Gastrocnemius medialis (tissue), 4 donors: Measurements from ENCODE around the gene ZNF407. TPM values are rescaled to one million over a fixed set of nuclear protein-coding genes. Genes with fewer than 3 reads are reported as not detected.

Experiments
- ATAC-seq, 2 donors: fragments of 150-250 bp; one replicate each; pipeline ENCODE4 v1.9.1; 2016
- DNase-seq, 2 donors: peaks; one replicate each; pipeline ENCODE4 v3.0.0-alpha.2; 2019
- H3K27ac ChIP-seq, 4 donors: fragments of 200-600 bp; sonication (generic); 1 replicate in 1 of 4; 2 replicates in 3 of 4; pipeline ENCODE4 v1.5.1; 2016 to 2018; ENCODE audit warnings: mild to moderate bottlenecking in 2 of 4, moderate library complexity in 1 of 4
- H3K27me3 ChIP-seq, 3 donors: fragments of 200-600 bp; sonication (generic) in 2 of 3; 1 replicate in 1 of 3; 2 replicates in 2 of 3; pipeline versions ENCODE4 v1.5.1 to v1.6.0; 2016 to 2019; ENCODE audit warnings: mild to moderate bottlenecking in 1 of 3, moderate library complexity in 1 of 3
- H3K36me3 ChIP-seq, 2 donors: fragments of 200-600 bp; sonication (generic) in 1 of 2; one replicate each; pipeline ENCODE4 v1.5.1; 2017 to 2018
- H3K4me1 ChIP-seq, 2 donors: fragments of 200-600 bp; sonication (generic) in 1 of 2; one replicate each; pipeline ENCODE4 v1.5.1; 2016 to 2017; ENCODE audit warnings: mild to moderate bottlenecking in 2 of 2
- H3K4me3 ChIP-seq, 4 donors: fragments of 200-600 bp; sonication (generic) in 3 of 4; 1 replicate in 1 of 4; 2 replicates in 3 of 4; pipeline ENCODE4 v1.5.1; 2016 to 2019; ENCODE audit warnings: mild to moderate bottlenecking in 2 of 4
- H3K9me3 ChIP-seq, 3 donors: fragments of 200-600 bp; sonication (generic) in 2 of 3; 1 replicate in 1 of 3; 2 replicates in 2 of 3; pipeline ENCODE4 v1.5.1; 2016 to 2019
- POLR2A ChIP-seq, 2 donors: fragments of 450-650 bp; IDR thresholded peaks; one replicate each; pipeline ENCODE4 v1.6.1; 2017; ENCODE audit warnings: antibody characterized with exemption in 2 of 2, mild to moderate bottlenecking in 2 of 2, moderate library complexity in 2 of 2
- in situ Hi-C, 4 donors: fragments of 200-750 bp; cut with MboI; loops; one replicate each; pipeline versions ENCODE4 v1.15.0 to v1.8.0; 2017; ENCODE audit warnings: low sequenced_read_pairs in 4 of 4
- intact Hi-C: fragments of 100-400 bp; cut with DNase I; formaldehyde crosslinking; loops from one replicate; pipeline ENCODE4 v1.15.1; 2023; ENCODE audit warnings: low total_unique reads
- total RNA-seq, 4 donors: library from RNA; depleted of rRNA; stranded (reverse); fragments of >200 nt; gene quantifications; one replicate each; pipeline versions ENCODE4 v1.1.0 to v1.2.3, GENCODE V29; 2016
- TF ChIP-seq, protein P1 (sequence below), 5 experiments: fragments of 450-650 bp in 3 of 5; fragments of 200-600 bp in 2 of 5; sonication (generic) in 2 of 5; IDR thresholded peaks in 4 of 5; conservative IDR thresholded peaks in 1 of 5; 1 replicate in 4 of 5; 2 replicates in 1 of 5; pipeline ENCODE4 v1.5.1; 2016 to 2019; ENCODE audit warnings: antibody characterized with exemption in 5 of 5, mild to moderate bottlenecking in 3 of 5, moderate library complexity in 3 of 5

Gene ZNF407
- total RNA-seq, 4 donors from 2014 or later: 5.9 to 11.4 (median 9.2) TPM

DNA sequence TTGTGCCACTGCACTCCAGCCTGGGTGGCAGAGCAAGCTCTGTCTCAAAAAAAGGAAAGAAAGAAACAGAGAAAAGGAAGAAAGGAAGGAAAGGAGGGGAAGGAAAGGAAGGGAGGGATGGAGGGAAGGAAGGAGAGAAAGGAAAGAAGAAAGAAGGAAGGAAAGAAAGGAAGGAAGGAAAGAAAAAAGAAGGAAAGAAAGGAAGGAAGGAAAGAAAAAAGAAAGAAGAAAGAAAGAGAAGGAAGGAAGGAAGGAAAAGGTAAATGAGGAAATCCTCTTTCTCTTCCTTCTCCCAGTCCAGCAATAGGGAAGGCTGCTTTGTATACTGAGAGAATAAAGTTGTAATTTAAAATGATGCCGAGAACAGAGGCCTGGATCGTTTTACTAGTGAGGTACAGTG is 22.8 kb upstream of the ZNF407 start:
- H3K27ac ChIP-seq: no peak overlapping the region
- no peak for DNase-seq
- no peak for ATAC-seq
- intact Hi-C loops (no loop called here), in situ Hi-C loops (no loop called here)
- H3K9me3 ChIP-seq: no peaks in the 10 kb centered on the region
- H3K4me1 ChIP-seq: no peaks in the 10 kb centered on the region
- no peaks in the 10 kb centered on the region for H3K36me3 ChIP-seq
- TF ChIP-seq POLR2A (IDR thresholded peaks at IDR 0.05): no peak
- peaks cover 0 to 4% (median 0%) of the 10 kb centered on the region in 3 donors for H3K27me3 ChIP-seq
- H3K4me3 ChIP-seq: no peak overlapping the region

DNA sequence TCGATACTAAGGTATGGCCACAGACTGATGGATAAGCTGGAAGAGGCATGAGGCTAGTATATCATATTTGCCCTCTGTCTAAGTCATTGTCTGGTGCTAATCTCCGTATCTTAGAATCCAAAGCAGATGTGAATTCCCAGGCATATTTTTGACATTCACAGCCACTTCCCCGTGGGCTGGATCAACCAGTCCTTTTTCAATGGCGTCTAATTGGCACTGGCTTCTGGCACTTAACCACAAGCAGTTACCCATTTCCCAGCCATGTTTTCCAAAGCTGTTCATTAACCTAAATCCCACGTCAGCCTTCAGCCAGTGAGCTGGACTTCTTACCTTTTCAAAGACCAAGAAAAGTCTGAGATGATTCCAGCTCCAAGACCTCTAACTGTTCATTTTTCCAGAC is 20.7 kb upstream of the ZNF407 start:
- Histone ChIP-seq H3K36me3 (no peaks in the 10 kb centered on the region), H3K4me1 (no peaks in the 10 kb centered on the region), H3K4me3 (no peak overlapping the region), H3K27me3 (peaks cover 0 to 4% (median 0%) of the 10 kb centered on the region in 3 donors), H3K9me3 (no peaks in the 10 kb centered on the region), H3K27ac (no peak overlapping the region)
- DNase-seq: no peak
- no peak for TF ChIP-seq POLR2A (IDR thresholded peaks at IDR 0.05)
- TF ChIP-seq, protein P1, sequence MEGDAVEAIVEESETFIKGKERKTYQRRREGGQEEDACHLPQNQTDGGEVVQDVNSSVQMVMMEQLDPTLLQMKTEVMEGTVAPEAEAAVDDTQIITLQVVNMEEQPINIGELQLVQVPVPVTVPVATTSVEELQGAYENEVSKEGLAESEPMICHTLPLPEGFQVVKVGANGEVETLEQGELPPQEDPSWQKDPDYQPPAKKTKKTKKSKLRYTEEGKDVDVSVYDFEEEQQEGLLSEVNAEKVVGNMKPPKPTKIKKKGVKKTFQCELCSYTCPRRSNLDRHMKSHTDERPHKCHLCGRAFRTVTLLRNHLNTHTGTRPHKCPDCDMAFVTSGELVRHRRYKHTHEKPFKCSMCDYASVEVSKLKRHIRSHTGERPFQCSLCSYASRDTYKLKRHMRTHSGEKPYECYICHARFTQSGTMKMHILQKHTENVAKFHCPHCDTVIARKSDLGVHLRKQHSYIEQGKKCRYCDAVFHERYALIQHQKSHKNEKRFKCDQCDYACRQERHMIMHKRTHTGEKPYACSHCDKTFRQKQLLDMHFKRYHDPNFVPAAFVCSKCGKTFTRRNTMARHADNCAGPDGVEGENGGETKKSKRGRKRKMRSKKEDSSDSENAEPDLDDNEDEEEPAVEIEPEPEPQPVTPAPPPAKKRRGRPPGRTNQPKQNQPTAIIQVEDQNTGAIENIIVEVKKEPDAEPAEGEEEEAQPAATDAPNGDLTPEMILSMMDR (IDR thresholded peaks at IDR 0.05 in 4 of 5, conservative IDR thresholded peaks at IDR 0.05 in 1 of 5): no peak
- ATAC-seq: no peak
- in situ Hi-C loops: no loop called here
- intact Hi-C loops: no loop called here

DNA sequence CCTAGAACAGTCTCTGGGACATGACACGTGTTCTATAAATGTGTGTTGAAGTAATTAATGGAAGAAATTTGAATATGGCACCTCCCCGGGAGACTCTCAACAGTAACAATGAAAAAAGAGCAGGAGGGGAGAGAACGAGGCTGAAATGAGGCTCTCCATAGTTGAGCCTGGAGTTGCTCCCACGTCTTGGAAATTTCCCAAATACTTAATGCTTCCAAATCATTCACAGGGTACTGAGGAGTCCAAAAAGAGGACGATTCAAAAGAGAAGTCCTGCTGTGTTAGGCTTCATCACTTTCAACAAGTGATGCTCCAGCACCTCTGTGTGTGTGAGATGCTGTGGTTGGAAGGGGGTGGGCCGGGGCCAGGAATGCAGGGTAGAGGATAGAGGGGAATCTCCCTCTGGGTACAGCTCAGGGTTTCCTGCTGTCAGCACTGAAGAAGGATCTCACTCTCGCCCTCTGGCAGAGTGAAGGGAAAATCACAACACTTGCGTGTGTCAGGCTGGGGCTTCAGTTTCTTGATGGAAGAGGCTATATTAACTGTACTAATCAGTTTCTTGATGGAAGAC is 18.1 kb upstream of the ZNF407 start:
- Histone ChIP-seq H3K36me3 (no peaks in the 10 kb centered on the region), H3K27ac (no peak overlapping the region), H3K27me3 (peaks cover 0 to 4% (median 0%) of the 10 kb centered on the region in 3 donors), H3K9me3 (no peaks in the 10 kb centered on the region), H3K4me3 (no peak overlapping the region), H3K4me1 (no peaks in the 10 kb centered on the region)
- ATAC-seq: no peak
- in situ Hi-C loops (no loop called here), intact Hi-C loops (no loop called here)
- TF ChIP-seq, protein P1 (IDR thresholded peaks at IDR 0.05 in 4 of 5, conservative IDR thresholded peaks at IDR 0.05 in 1 of 5): no peak
- no peak for TF ChIP-seq POLR2A (IDR thresholded peaks at IDR 0.05)
- DNase-seq: no peak

DNA sequence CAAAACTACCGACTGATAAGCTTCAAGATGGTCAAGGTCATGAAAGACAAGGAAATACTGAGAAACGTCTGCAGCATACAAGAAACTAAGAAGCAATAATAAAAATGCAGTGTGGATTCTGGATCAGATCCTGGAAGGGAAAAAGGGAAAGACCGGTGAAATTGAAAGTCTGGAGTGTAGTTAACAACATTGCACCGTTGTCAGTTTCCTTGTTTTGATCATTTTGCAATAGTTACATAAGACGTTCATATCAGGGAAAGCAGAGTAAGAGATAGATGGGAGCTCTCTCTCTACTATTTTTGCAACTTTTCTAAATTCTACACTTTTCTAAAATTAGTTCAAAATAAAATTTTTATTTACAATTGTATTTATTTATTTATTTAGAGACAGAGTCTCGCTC is 15.0 kb upstream of the ZNF407 start:
- Histone ChIP-seq H3K4me3 (no peak overlapping the region), H3K36me3 (no peaks in the 10 kb centered on the region), H3K9me3 (no peaks in the 10 kb centered on the region), H3K27me3 (no peaks in the 10 kb centered on the region), H3K27ac (no peak overlapping the region), H3K4me1 (no peaks in the 10 kb centered on the region)
- TF ChIP-seq POLR2A (IDR thresholded peaks at IDR 0.05): no peak
- TF ChIP-seq, protein P1 (IDR thresholded peaks at IDR 0.05 in 4 of 5, conservative IDR thresholded peaks at IDR 0.05 in 1 of 5): no peak
- DNase-seq (no peak), ATAC-seq (no peak)
- in situ Hi-C loops: no loop called here
- intact Hi-C loops: no loop called here

DNA sequence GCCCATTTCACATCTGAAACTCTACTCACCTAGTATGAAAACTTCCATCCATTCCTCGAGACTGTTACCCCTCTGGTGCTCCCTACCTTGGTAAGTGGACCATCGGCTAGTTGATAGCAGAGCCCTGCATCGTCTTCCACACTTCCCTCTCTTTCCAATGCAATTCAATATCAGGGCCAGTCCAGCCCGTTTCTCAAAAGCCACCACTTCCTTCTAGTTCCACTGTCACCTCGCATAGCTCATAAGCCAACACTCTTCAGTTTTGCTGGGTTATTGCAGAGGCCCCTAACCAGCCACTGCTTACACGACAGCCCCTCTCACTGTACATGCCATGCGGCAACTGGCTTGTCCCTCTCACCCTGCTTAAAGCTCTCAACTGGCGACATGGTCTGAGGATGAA is 10.2 kb upstream of the ZNF407 start:
- Histone ChIP-seq H3K27ac (no peak overlapping the region), H3K4me1 (no peaks in the 10 kb centered on the region), H3K36me3 (no peaks in the 10 kb centered on the region), H3K4me3 (no peak overlapping the region), H3K27me3 (no peaks in the 10 kb centered on the region), H3K9me3 (no peaks in the 10 kb centered on the region)
- in situ Hi-C loops (no loop called here), intact Hi-C loops (no loop called here)
- TF ChIP-seq, protein P1 (IDR thresholded peaks at IDR 0.05 in 4 of 5, conservative IDR thresholded peaks at IDR 0.05 in 1 of 5): no peak
- no peak for TF ChIP-seq POLR2A (IDR thresholded peaks at IDR 0.05)
- DNase-seq: no peak
- ATAC-seq: no peak
